Naive thymus-derived CD4-positive, alpha-beta T cell (primary cell): ENCODE measurements around the gene KIF1B. TPM values are rescaled to one million over a fixed set of nuclear protein-coding genes. Genes with fewer than 3 reads are reported as not detected.
A peak's percentile ranks its signal among the peaks of the same experiment; 100 is the strongest.
"Not testable (repeated sequence)": the region's sequence is repeated elsewhere in the genome, so short reads cannot be mapped to it uniquely, and the experiment has no call there.

Experiments
- ATAC-seq: fragments of 150-1000 bp; cut with Tn5 transposase; 2 replicates; pipeline ENCODE4 v1.10.0; 2021; ENCODE audit warnings: mild to moderate bottlenecking, moderate library complexity
- CTCF ChIA-PET: fragments of 350-600 bp; sonication (Branson Sonifier 250); formaldehyde crosslinking; loops from one replicate; lab custom pipeline; 2021; ENCODE audit warnings: antibody characterized with exemption; lab: Charles Lee
- POLR2A ChIA-PET: fragments of 350-600 bp; sonication (Branson Sonifier 250); formaldehyde crosslinking; loops from one replicate; lab custom pipeline; 2021; ENCODE audit warnings: antibody characterized with exemption, inconsistent platforms; lab: Charles Lee
- DNase-seq, 9 donors: peaks; one replicate each; pipeline versions ENCODE4 v3.0.0 to v3.0.0-alpha.2; 2020 to 2022; ENCODE audit warnings: mixed read lengths in 1 of 9
- H3K27ac ChIP-seq: one replicate; pipeline ENCODE4 v1.7.0; 2013; ENCODE audit warnings: mild to moderate bottlenecking, low read depth, low read length, moderate library complexity
- H3K27me3 ChIP-seq, 2 donors: one replicate each; pipeline ENCODE4 v1.7.0; 2013; ENCODE audit warnings: low read length in 2 of 2, mild to moderate bottlenecking in 2 of 2, moderate library complexity in 2 of 2; ENCODE audit not compliant: control insufficient read depth in 2 of 2, insufficient read depth in 2 of 2
- H3K36me3 ChIP-seq, 3 experiments: 1 replicate in 2 of 3; 2 replicates in 1 of 3; pipeline ENCODE4 v1.7.0; 2013; ENCODE audit warnings: low read length in 3 of 3, mild to moderate bottlenecking in 3 of 3, moderate library complexity in 1 of 3; ENCODE audit not compliant: insufficient read depth in 3 of 3, control insufficient read depth in 2 of 3
- H3K4me1 ChIP-seq, 2 donors: one replicate each; pipeline ENCODE4 v1.7.0; 2013; ENCODE audit warnings: low read length in 2 of 2, mild to moderate bottlenecking in 2 of 2, moderate library complexity in 1 of 2; ENCODE audit not compliant: control insufficient read depth in 2 of 2, insufficient read depth in 2 of 2
- H3K4me3 ChIP-seq: 2 replicates; pipeline ENCODE4 v1.7.0; 2013; ENCODE audit warnings: mild to moderate bottlenecking, low read length
- H3K9me3 ChIP-seq, 3 experiments: 1 replicate in 2 of 3; 2 replicates in 1 of 3; pipeline ENCODE4 v1.7.0; 2013; ENCODE audit warnings: low read length in 3 of 3; ENCODE audit not compliant: control insufficient read depth in 2 of 3
- H3K27ac Mint-ChIP-seq, 9 donors: one replicate each; pipeline ENCODE4 v1.8.0; 2020 to 2022; ENCODE audit warnings: mixed read lengths in 9 of 9, mild to moderate bottlenecking in 8 of 9, moderate library complexity in 5 of 9, inconsistent platforms in 2 of 9
- H3K27me3 Mint-ChIP-seq, 5 donors: one replicate each; pipeline ENCODE4 v1.8.0; 2021 to 2022; ENCODE audit warnings: mixed read lengths in 5 of 5, mild to moderate bottlenecking in 1 of 5
- H3K36me3 Mint-ChIP-seq, 5 donors: one replicate each; pipeline ENCODE4 v1.8.0; 2020 to 2022; ENCODE audit warnings: mixed read lengths in 5 of 5, mild to moderate bottlenecking in 3 of 5, inconsistent platforms in 1 of 5
- H3K4me1 Mint-ChIP-seq, 7 donors: one replicate each; pipeline ENCODE4 v1.8.0; 2020 to 2022; ENCODE audit warnings: mixed read lengths in 7 of 7, mild to moderate bottlenecking in 3 of 7, inconsistent platforms in 1 of 7
- H3K4me3 Mint-ChIP-seq, 10 donors: one replicate each; pipeline ENCODE4 v1.8.0; 2020 to 2022; ENCODE audit warnings: mild to moderate bottlenecking in 10 of 10, mixed read lengths in 10 of 10, moderate library complexity in 6 of 10, inconsistent platforms in 2 of 10
- H3K9me3 Mint-ChIP-seq, 11 donors: one replicate each; pipeline ENCODE4 v1.8.0; 2020 to 2022; ENCODE audit warnings: mixed read lengths in 11 of 11, mild to moderate bottlenecking in 4 of 11, inconsistent platforms in 1 of 11, moderate library complexity in 1 of 11
- intact Hi-C, 2 donors: fragments of 100-400 bp; cut with micrococcal nuclease; formaldehyde crosslinking; loops; one replicate each; pipeline ENCODE4 v1.15.1; 2023
- polyA plus RNA-seq, 2 donors: library from polyadenylated mRNA; unstranded; fragments of 300-500 nt; fragmentation: Illumina TruSeq; gene quantifications; one replicate each; pipeline ENCODE4 v1.2.3, GENCODE V29; 2021
- total RNA-seq, 6 experiments: library from RNA in 5 of 6; stranded (reverse) in 5 of 6; gene quantifications; 1 replicate in 5 of 6; 2 replicates in 1 of 6; pipeline ENCODE4 v1.2.3 and lab custom pipeline; 2021 to 2026

The KIF1B gene
- total and polyA plus RNA-seq, 7 experiments from 2014 or later: 1.8 to 21.6 (median 11.5) TPM

- ChIA-PET CTCF (no interaction called here), POLR2A (no interaction called here)
- no peak overlapping the region for H3K4me3 Mint-ChIP-seq
- H3K27ac Mint-ChIP-seq: peak overlapping the region in 1 of 9 donors; percentile 27
- Histone ChIP-seq H3K9me3 (no peaks in the 10 kb centered on the region), H3K4me3 (no peak overlapping the region), H3K4me1 (no peaks in the 10 kb centered on the region), H3K27me3 (no peaks in the 10 kb centered on the region), H3K27ac (no peak overlapping the region), H3K36me3 (no peaks in the 10 kb centered on the region)
- H3K9me3 Mint-ChIP-seq: no peaks in the 10 kb centered on the region
- H3K27me3 Mint-ChIP-seq: no peaks in the 10 kb centered on the region
- H3K4me1 Mint-ChIP-seq: peaks cover 0 to 11% (median 0%) of the 10 kb centered on the region in 7 donors
- peaks cover 0 to 9% (median 4%) of the 10 kb centered on the region in 5 donors for H3K36me3 Mint-ChIP-seq
- ATAC-seq (peak; percentile 36), DNase-seq (no peak)
- intact Hi-C loops: no loop called here
Measured at GRCh38 chr1:10242811-10243210, 32.4 kb downstream of the KIF1B start.

GRCh38 chr1:10245674-10246073 is 35.3 kb downstream of the KIF1B start:
- Histone ChIP-seq H3K9me3 (no peaks in the 10 kb centered on the region), H3K4me1 (no peaks in the 10 kb centered on the region), H3K27ac (no peak overlapping the region), H3K36me3 (no peaks in the 10 kb centered on the region), H3K27me3 (no peaks in the 10 kb centered on the region), H3K4me3 (no peak overlapping the region)
- no peak overlapping the region for H3K27ac Mint-ChIP-seq
- H3K36me3 Mint-ChIP-seq: peaks cover 0 to 9% (median 4%) of the 10 kb centered on the region in 5 donors
- H3K4me3 Mint-ChIP-seq: no peak overlapping the region
- peaks cover 0 to 13% (median 0%) of the 10 kb centered on the region in 7 donors for H3K4me1 Mint-ChIP-seq
- H3K27me3 Mint-ChIP-seq: no peaks in the 10 kb centered on the region
- ChIA-PET POLR2A (no interaction called here), CTCF (no interaction called here)
- ATAC-seq (no peak), DNase-seq (no peak)
- intact Hi-C loops: no loop called here
- no peaks in the 10 kb centered on the region for H3K9me3 Mint-ChIP-seq

- intact Hi-C loops: no loop called here
- no peaks in the 10 kb centered on the region for H3K36me3 ChIP-seq
- Mint-ChIP-seq H3K27ac (no peak overlapping the region), H3K27me3 (no peaks in the 10 kb centered on the region), H3K4me3 (no peak overlapping the region), H3K4me1 (peaks cover 0 to 13% (median 0%) of the 10 kb centered on the region in 7 donors), H3K36me3 (peaks cover 0 to 5% (median 3%) of the 10 kb centered on the region in 5 donors), H3K9me3 (no peaks in the 10 kb centered on the region)
- H3K27me3 ChIP-seq: no peaks in the 10 kb centered on the region
- no peak for DNase-seq
- ChIA-PET POLR2A (no interaction called here), CTCF (no interaction called here)
- no peak for ATAC-seq
- H3K9me3 ChIP-seq: no peaks in the 10 kb centered on the region
- no peak overlapping the region for H3K4me3 ChIP-seq
- H3K27ac ChIP-seq: no peak overlapping the region
- H3K4me1 ChIP-seq: no peaks in the 10 kb centered on the region
Measured at GRCh38 chr1:10249808-10250457, 39.6 kb downstream of the KIF1B start.

- H3K4me3 ChIP-seq: no peak overlapping the region
- POLR2A ChIA-PET: no interaction called here
- H3K4me3 Mint-ChIP-seq: no peak overlapping the region
- ATAC-seq (no peak), DNase-seq (no peak)
- no peak overlapping the region for H3K27ac Mint-ChIP-seq
- H3K36me3 Mint-ChIP-seq: peaks cover 0 to 5% (median 3%) of the 10 kb centered on the region in 5 donors
- H3K9me3 Mint-ChIP-seq: no peaks in the 10 kb centered on the region
- H3K27ac ChIP-seq: no peak overlapping the region
- no peaks in the 10 kb centered on the region for H3K27me3 ChIP-seq
- CTCF ChIA-PET: interaction anchor here (0.7 kb wide), 1 partner anchor 574 kb away, joined by 3 read pairs; no protein-coding TSS in a partner anchor
- H3K27me3 Mint-ChIP-seq: no peaks in the 10 kb centered on the region
- peaks cover 0 to 10% (median 0%) of the 10 kb centered on the region in 7 donors for H3K4me1 Mint-ChIP-seq
- no peaks in the 10 kb centered on the region for H3K9me3 ChIP-seq
- no peaks in the 10 kb centered on the region for H3K36me3 ChIP-seq
- no peaks in the 10 kb centered on the region for H3K4me1 ChIP-seq
- intact Hi-C loops: no loop called here
Measured at GRCh38 chr1:10250663-10251062, 40.3 kb downstream of the KIF1B start.

DNA sequence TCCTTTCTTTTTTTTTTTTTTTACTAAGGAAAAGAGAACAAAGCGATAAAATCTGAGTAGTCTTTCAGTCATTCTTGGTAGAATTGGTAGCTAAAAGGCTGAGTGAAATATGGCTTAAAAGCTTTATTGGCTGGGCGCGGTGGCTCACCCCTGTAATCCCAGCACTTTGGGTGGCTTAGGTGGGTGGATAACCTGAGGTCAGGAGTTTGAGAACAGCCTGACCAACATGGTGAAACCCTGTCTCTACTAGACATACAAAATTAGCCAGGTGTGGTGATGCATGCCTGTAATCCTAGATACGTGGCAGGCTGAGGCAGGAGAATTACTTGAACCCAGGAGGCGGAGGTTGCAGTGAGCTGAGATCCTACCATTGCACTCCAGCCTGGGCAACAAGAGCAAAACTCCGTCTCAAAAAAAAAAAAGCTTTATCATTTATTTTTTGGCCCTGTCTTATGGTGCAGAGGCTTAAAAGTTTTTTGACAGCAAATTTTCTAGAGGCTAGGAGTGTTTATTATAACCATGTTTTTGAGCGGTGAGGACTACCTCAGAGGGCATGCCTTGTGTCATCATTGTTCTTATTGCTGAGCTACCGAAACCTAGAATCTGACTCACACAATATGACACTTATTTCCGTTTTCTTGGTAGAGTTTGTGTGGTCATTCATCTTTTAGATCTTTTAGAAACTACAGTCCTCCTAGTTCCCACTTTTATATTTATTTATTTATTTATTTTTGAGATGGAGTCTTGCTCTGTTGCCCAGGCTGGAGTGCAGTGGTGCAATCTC is 41.1 kb downstream of the KIF1B start:
- H3K36me3 Mint-ChIP-seq, intact Hi-C loops, H3K27me3 ChIP-seq, H3K27me3 Mint-ChIP-seq, H3K4me1 Mint-ChIP-seq, DNase-seq, H3K9me3 ChIP-seq, H3K27ac Mint-ChIP-seq, H3K36me3 ChIP-seq, H3K9me3 Mint-ChIP-seq, H3K4me1 ChIP-seq, H3K4me3 ChIP-seq, H3K27ac ChIP-seq, H3K4me3 Mint-ChIP-seq, POLR2A ChIA-PET: not testable (repeated sequence)
- peak; percentile 38 for ATAC-seq
- CTCF ChIA-PET: interaction anchor here (0.6 to 0.7 kb wide), 2 partner anchors 95 to 573 kb away, joined by 3 to 4 read pairs; no protein-coding TSS in a partner anchor

- POLR2A ChIA-PET: no interaction called here
- Mint-ChIP-seq H3K4me1 (peaks cover 0 to 10% (median 0%) of the 10 kb centered on the region in 7 donors), H3K27ac (no peak overlapping the region), H3K36me3 (peaks cover 0 to 5% (median 4%) of the 10 kb centered on the region in 5 donors), H3K4me3 (no peak overlapping the region), H3K27me3 (no peaks in the 10 kb centered on the region), H3K9me3 (no peaks in the 10 kb centered on the region)
- Histone ChIP-seq H3K9me3 (no peaks in the 10 kb centered on the region), H3K4me1 (no peaks in the 10 kb centered on the region), H3K36me3 (no peaks in the 10 kb centered on the region), H3K27ac (no peak overlapping the region), H3K4me3 (no peak overlapping the region), H3K27me3 (no peaks in the 10 kb centered on the region)
- ATAC-seq (no peak), DNase-seq (no peak)
- intact Hi-C loops: no loop called here
- CTCF ChIA-PET: no interaction called here
Measured at GRCh38 chr1:10252508-10252907, 42.1 kb downstream of the KIF1B start.
